Muscle of leg (tissue), 11 donors: ENCODE data around the gene GDNF. TPM values are rescaled to one million over a fixed set of nuclear protein-coding genes. Genes with fewer than 3 reads are reported as not detected.

ENCODE experiments used
- DNase-seq: peaks from one replicate; pipeline ENCODE4 v3.0.0; 2013
- H3K27ac ChIP-seq: one replicate; pipeline ENCODE4 v1.5.1; 2013; ENCODE audit warnings: mild to moderate bottlenecking, low read length, control low read depth
- H3K27me3 ChIP-seq: one replicate; pipeline ENCODE4 v1.6.1; 2013; ENCODE audit warnings: low read length; ENCODE audit not compliant: control insufficient read depth, insufficient read depth
- H3K36me3 ChIP-seq: one replicate; pipeline ENCODE4 v1.6.1; 2013; ENCODE audit warnings: low read length; ENCODE audit not compliant: control insufficient read depth, insufficient read depth
- H3K4me1 ChIP-seq: one replicate; pipeline ENCODE4 v1.6.1; 2013; ENCODE audit warnings: low read length; ENCODE audit not compliant: control insufficient read depth, insufficient read depth
- H3K4me3 ChIP-seq: one replicate; pipeline ENCODE4 v1.5.1; 2013; ENCODE audit warnings: low read length, control low read depth
- H3K9me3 ChIP-seq: replicated peaks from 2 replicates; pipeline ENCODE4 v1.6.1; 2013; ENCODE audit warnings: low read depth, low read length; ENCODE audit not compliant: control insufficient read depth
- WGBS: methylation state at CpG from one replicate; pipeline ENCODE4 v1.1.5; 2013; ENCODE audit warnings: missing lambda C conversion rate; ENCODE audit not compliant: insufficient coverage; 5-methylcytosine and 5-hydroxymethylcytosine counted together
- polyA plus RNA-seq, 8 donors: library from polyadenylated mRNA; unstranded; fragments of 120-200 nt; gene quantifications; one replicate each; pipeline versions ENCODE4 v1.2.1 to v1.2.3, GENCODE V29; 2013; ENCODE audit warnings: inconsistent platforms in 1 of 8, low replicate concordance in 1 of 8; ENCODE audit not compliant: insufficient read length in 8 of 8, insufficient read depth in 1 of 8
- total RNA-seq: library from RNA; stranded (reverse); fragments of 120-200 nt; gene quantifications from one replicate; pipeline ENCODE4 v1.2.4, GENCODE V29; 2013

GDNF gene
- total and polyA plus RNA-seq, 9 donors: 0.80 to 6.4 (median 3.0) TPM

- no CpG with 5 or more reads among the region's 1 CpG for WGBS
- Histone ChIP-seq H3K4me1 (peaks cover 17% of the 10 kb centered on the region), H3K27me3 (no peaks in the 10 kb centered on the region), H3K36me3 (no peaks in the 10 kb centered on the region), H3K27ac (no peak overlapping the region), H3K9me3 (no peaks in the 10 kb centered on the region), H3K4me3 (no peak overlapping the region)
- no peak for DNase-seq
Measured at GRCh38 chr5:37773809-37774208, 66.0 kb downstream of the GDNF start.

- no peaks in the 10 kb centered on the region for H3K9me3 ChIP-seq
- no peak overlapping the region for H3K27ac ChIP-seq
- H3K36me3 ChIP-seq: no peaks in the 10 kb centered on the region
- peaks cover 16% of the 10 kb centered on the region for H3K4me1 ChIP-seq
- no peaks in the 10 kb centered on the region for H3K27me3 ChIP-seq
- H3K4me3 ChIP-seq: no peak overlapping the region
- WGBS: no CpG with 5 or more reads among the region's 2 CpGs
- no peak for DNase-seq
Measured at GRCh38 chr5:37772255-37772654, 67.6 kb downstream of the GDNF start.

DNA sequence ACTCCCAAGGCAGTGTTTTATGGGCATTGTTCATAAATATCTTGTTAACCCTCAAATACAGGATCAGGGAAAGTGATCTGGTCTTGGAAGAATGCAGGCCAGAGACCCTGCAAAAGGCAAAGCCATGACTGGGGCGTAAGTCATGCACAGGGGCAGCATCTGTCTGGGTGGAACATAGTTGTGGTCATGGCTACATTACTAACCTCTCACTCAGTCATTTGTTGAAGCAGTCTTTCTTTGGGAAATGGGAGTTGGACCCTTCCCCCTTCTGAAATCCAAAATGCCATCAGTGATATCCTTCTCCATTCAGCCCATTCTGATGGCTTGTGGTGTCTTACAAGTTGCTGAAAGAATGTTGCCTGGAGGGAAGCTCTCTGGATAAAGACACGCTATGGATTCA lies 68.1 kb downstream of the GDNF start:
- Histone ChIP-seq H3K4me1 (peaks cover 11% of the 10 kb centered on the region), H3K4me3 (no peak overlapping the region), H3K36me3 (no peaks in the 10 kb centered on the region), H3K9me3 (no peaks in the 10 kb centered on the region), H3K27ac (no peak overlapping the region), H3K27me3 (no peaks in the 10 kb centered on the region)
- WGBS: 20% methylated on average over 1 of the region's 2 CpGs
- DNase-seq: no peak

DNA sequence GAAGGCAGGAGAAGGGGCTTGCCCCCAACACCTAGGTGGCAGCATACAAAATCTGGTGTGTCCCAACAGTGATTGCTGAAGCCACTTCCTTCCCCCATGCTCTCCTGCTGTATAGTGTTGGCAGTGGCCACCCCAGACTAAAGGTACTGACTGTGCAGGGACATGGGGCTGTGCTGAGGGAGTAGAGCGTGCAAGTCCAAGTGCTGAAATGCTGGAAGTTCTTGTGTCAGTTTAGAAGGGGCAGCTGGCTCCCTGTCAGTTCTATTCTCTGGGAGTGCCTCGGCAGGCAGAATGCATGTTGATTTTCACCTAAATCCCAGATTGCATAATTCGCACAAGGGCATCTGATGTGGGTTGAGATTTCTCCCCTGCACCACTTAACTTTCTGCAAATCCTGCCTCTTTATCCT lies 68.6 kb downstream of the GDNF start:
- Histone ChIP-seq H3K4me3 (no peak overlapping the region), H3K9me3 (no peaks in the 10 kb centered on the region), H3K4me1 (peaks cover 10% of the 10 kb centered on the region), H3K36me3 (no peaks in the 10 kb centered on the region), H3K27ac (no peak overlapping the region), H3K27me3 (no peaks in the 10 kb centered on the region)
- no peak for DNase-seq
- WGBS: 63% methylated on average over 2 of the region's 3 CpGs

DNA sequence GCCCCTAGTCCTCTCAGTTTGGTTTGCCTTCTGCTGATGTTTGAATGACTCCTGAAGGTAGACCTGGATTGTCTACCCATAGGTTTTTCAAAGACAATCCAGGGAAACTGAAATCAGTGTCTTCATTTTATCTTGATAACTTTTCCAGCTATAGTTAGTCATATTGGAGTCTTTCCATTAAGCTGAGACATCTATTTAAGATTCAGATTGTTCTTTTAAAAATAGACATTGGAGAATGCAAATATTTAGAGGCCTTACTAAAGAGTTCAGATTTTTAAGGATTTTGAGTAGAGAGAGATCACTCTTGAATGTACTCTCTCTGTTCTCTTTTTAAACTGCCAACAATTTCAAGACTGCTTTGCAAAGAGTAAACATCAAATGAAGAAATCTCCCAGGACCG lies 69.1 kb downstream of the GDNF start:
- H3K4me3 ChIP-seq: no peak overlapping the region
- no peak overlapping the region for H3K27ac ChIP-seq
- peaks cover 10% of the 10 kb centered on the region for H3K4me1 ChIP-seq
- no peaks in the 10 kb centered on the region for H3K36me3 ChIP-seq
- whole genome bisulfite sequencing: 50% methylated on average over 1 of the region's 1 CpG
- H3K27me3 ChIP-seq: no peaks in the 10 kb centered on the region
- no peaks in the 10 kb centered on the region for H3K9me3 ChIP-seq
- DNase-seq: no peak

GRCh38 chr5:37769840-37770239 lies 70.0 kb downstream of the GDNF start:
- H3K4me1 ChIP-seq: peaks cover 10% of the 10 kb centered on the region
- WGBS: 100% methylated on average over 1 of the region's 1 CpG
- no peak overlapping the region for H3K27ac ChIP-seq
- no peaks in the 10 kb centered on the region for H3K9me3 ChIP-seq
- no peaks in the 10 kb centered on the region for H3K27me3 ChIP-seq
- no peak overlapping the region for H3K4me3 ChIP-seq
- H3K36me3 ChIP-seq: no peaks in the 10 kb centered on the region
- DNase-seq: no peak

DNA sequence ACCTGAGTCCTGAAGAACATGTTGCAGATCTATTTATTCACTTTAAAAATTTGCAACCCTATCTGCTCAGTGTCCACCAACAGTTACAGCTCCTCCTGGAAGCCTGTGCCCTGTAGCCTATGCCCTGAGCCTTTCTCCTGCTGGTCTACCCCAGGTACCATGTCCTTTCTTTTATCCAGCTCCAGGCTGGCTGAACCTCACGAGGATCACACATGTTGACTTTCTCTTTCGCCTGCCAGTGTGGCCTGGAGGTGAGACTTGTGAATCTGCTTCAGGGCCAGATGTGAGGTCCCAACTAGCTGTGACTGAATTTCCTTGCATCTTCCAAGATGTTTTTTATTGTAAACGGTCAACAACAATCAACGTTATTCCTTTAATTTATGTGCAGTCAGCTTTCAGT lies 70.7 kb downstream of the GDNF start:
- Histone ChIP-seq H3K27me3 (no peaks in the 10 kb centered on the region), H3K9me3 (no peaks in the 10 kb centered on the region), H3K4me3 (no peak overlapping the region), H3K4me1 (peaks cover 10% of the 10 kb centered on the region), H3K36me3 (no peaks in the 10 kb centered on the region), H3K27ac (no peak overlapping the region)
- DNase-seq: no peak
- WGBS: no CpG with 5 or more reads among the region's 4 CpGs

- DNase-seq: no peak
- no peaks in the 10 kb centered on the region for H3K36me3 ChIP-seq
Measured at GRCh38 chr5:37768371-37768770, 71.5 kb downstream of the GDNF start.

DNA sequence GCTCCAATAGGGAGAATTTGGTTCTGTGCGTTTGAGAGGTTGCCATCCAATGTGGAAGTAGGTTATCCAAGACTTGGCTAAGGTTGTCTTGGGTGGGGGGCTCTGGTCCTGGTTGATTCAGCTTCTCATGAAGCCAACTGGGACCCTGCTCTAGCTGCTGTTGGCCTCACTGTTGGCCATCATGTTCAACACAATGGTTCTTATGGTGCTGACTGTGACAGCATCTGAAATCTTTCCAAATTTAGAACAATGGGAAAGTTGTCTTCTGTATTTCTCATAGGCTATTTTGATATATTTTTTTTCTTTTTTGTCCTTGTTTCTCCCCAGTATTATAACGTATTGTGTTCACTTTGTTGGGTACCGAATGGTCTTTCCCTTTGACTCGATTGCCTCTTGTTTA lies 71.9 kb downstream of the GDNF start:
- no peaks in the 10 kb centered on the region for H3K27me3 ChIP-seq
- no peaks in the 10 kb centered on the region for H3K36me3 ChIP-seq
- H3K27ac ChIP-seq: no peak overlapping the region
- 86% methylated on average over 1 of the region's 4 CpGs for WGBS
- no peak overlapping the region for H3K4me3 ChIP-seq
- no peak for DNase-seq
- peaks cover 10% of the 10 kb centered on the region for H3K4me1 ChIP-seq
- no peaks in the 10 kb centered on the region for H3K9me3 ChIP-seq

More at GRCh38 chr5:37768371-37768770, 71.5 kb downstream of the GDNF start:
- H3K4me1 ChIP-seq: peaks cover 10% of the 10 kb centered on the region
- no peak overlapping the region for H3K27ac ChIP-seq
- no peaks in the 10 kb centered on the region for H3K27me3 ChIP-seq
- no peak overlapping the region for H3K4me3 ChIP-seq
- no peaks in the 10 kb centered on the region for H3K9me3 ChIP-seq

GRCh38 chr5:37767251-37767650 lies 72.6 kb downstream of the GDNF start:
- no peak for DNase-seq
- H3K27ac ChIP-seq: no peak overlapping the region
- no peaks in the 10 kb centered on the region for H3K36me3 ChIP-seq
- peaks cover 10% of the 10 kb centered on the region for H3K4me1 ChIP-seq
- no peaks in the 10 kb centered on the region for H3K27me3 ChIP-seq
- no peaks in the 10 kb centered on the region for H3K9me3 ChIP-seq
- no CpG with 5 or more reads among the region's 3 CpGs for WGBS
- no peak overlapping the region for H3K4me3 ChIP-seq
